ENCODE measurements around the gene GDAP1L1. TPM values are rescaled to one million over a fixed set of nuclear protein-coding genes. Genes with fewer than 3 reads are reported as not detected.

The GDAP1L1 gene
- total RNA-seq, 2 experiments from 2014 or later, result 0.27 TPM; not detected in 1

DNA sequence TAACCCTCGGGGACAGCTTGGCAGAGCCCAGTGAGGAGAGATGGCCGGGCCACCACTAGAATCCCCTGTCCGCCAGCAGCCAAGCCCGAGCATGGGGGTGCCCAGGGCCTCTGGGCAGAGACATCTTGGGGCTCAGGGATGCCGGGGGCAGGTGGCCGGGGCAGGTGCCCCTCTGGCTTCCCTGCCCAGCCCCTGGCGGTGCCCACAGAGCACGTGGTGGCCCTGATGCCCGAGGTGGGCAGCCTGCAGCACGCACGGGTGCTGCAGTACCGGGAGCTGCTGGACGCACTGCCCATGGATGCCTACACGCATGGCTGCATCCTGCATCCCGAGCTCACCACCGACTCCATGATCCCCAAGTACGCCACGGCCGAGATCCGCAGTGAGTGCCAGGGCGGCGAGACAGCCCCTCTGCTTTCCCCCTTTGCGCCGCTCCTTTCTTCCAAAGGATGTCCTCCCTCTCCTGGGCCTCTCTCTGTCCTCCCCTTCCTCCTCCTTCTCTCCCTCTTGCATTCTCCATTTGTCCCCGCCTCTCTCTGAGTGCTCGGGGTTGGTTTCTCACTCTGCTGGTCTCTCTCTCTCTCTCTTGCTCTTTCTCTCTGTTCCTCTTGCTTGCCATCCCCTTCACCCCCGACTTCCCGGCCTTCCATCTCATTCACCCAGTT is 11.2 kb downstream of the GDAP1L1 start:
- ChIA-PET POLR2A (no interaction called here), CTCF (ENCODE audit: unreplicated experiment) (no interaction called here)
- no peak for TF ChIP-seq CTCF (conservative IDR thresholded peaks at IDR 0.05; ENCODE audit: low read length)
- TF ChIP-seq EZH2phosphoT487 (IDR thresholded peaks at IDR 0.05; ENCODE audit: borderline replicate concordance, low read depth, low read length), result no peak
- H3K79me2 ChIP-seq (ENCODE audit: insufficient read depth, low read depth, low read length), result no peaks in the 10 kb centered on the region
- H3K27ac ChIP-seq (ENCODE audit: low read depth, low read length, poor library complexity, severe bottlenecking), result no peak overlapping the region
- no TSS peak for BruUV-seq (replicated peaks)
- intact Hi-C loops (cut with micrococcal nuclease; ENCODE audit: unreplicated experiment), result no loop called here
- H4K20me1 ChIP-seq (ENCODE audit: insufficient read depth, low read length), result no peaks in the 10 kb centered on the region
- no peaks in the 10 kb centered on the region for H3K36me3 ChIP-seq (ENCODE audit: insufficient read depth, low read length)
- no peaks in the 10 kb centered on the region for H3K4me1 ChIP-seq (ENCODE audit: insufficient read depth, low read length, poor library complexity, severe bottlenecking)
- DNase-seq (ENCODE audit: low spot score), result no peak
- no peak overlapping the region for H3K4me3 ChIP-seq (ENCODE audit: low read depth, low read length, poor library complexity, severe bottlenecking)
- no peaks in the 10 kb centered on the region for H3K9me2 ChIP-seq (ENCODE audit: insufficient read depth, low read length)
- no peak overlapping the region for H3K4me2 ChIP-seq (ENCODE audit: low read length)
- no peak overlapping the region for H2AFZ ChIP-seq (ENCODE audit: low read length)
- H3K9me3 ChIP-seq (ENCODE audit: low read length), result no peaks in the 10 kb centered on the region

- BruUV-seq (replicated peaks), result no TSS peak
- no peaks in the 10 kb centered on the region for H3K79me2 ChIP-seq (ENCODE audit: insufficient read depth, low read depth, low read length)
- H3K4me3 ChIP-seq (ENCODE audit: low read depth, low read length, poor library complexity, severe bottlenecking), result no peak overlapping the region
- H2AFZ ChIP-seq (ENCODE audit: low read length), result no peak overlapping the region
- no peak overlapping the region for H3K27ac ChIP-seq (ENCODE audit: low read depth, low read length, poor library complexity, severe bottlenecking)
- TF ChIP-seq EZH2phosphoT487 (IDR thresholded peaks at IDR 0.05; ENCODE audit: borderline replicate concordance, low read depth, low read length) (no peak), CTCF (conservative IDR thresholded peaks at IDR 0.05; ENCODE audit: low read length) (no peak)
- no peaks in the 10 kb centered on the region for H3K36me3 ChIP-seq (ENCODE audit: insufficient read depth, low read length)
- POLR2A ChIA-PET, result no interaction called here
- no peak for DNase-seq (ENCODE audit: low spot score)
- CTCF ChIA-PET (ENCODE audit: unreplicated experiment), result no interaction called here
- H3K9me2 ChIP-seq (ENCODE audit: insufficient read depth, low read length), result no peaks in the 10 kb centered on the region
- no peaks in the 10 kb centered on the region for H3K9me3 ChIP-seq (ENCODE audit: low read length)
- H3K4me2 ChIP-seq (ENCODE audit: low read length), result no peak overlapping the region
- H4K20me1 ChIP-seq (ENCODE audit: insufficient read depth, low read length), result no peaks in the 10 kb centered on the region
- intact Hi-C loops (cut with micrococcal nuclease; ENCODE audit: unreplicated experiment), result no loop called here
- H3K4me1 ChIP-seq (ENCODE audit: insufficient read depth, low read length, poor library complexity, severe bottlenecking), result no peaks in the 10 kb centered on the region
These were observed 17.2 kb downstream of the GDAP1L1 start for GRCh38 chr20:44264287-44264686.

GRCh38 chr20:44268802-44269201 is 21.7 kb downstream of the GDAP1L1 start:
- POLR2A ChIA-PET, result no interaction called here
- no peak overlapping the region for H3K4me2 ChIP-seq (ENCODE audit: low read length)
- H3K27ac ChIP-seq (ENCODE audit: low read depth, low read length, poor library complexity, severe bottlenecking), result no peak overlapping the region
- BruUV-seq (replicated peaks), result no TSS peak
- H3K79me2 ChIP-seq (ENCODE audit: insufficient read depth, low read depth, low read length), result no peaks in the 10 kb centered on the region
- no peaks in the 10 kb centered on the region for H3K36me3 ChIP-seq (ENCODE audit: insufficient read depth, low read length)
- H3K9me3 ChIP-seq (ENCODE audit: low read length), result no peaks in the 10 kb centered on the region
- no peaks in the 10 kb centered on the region for H3K4me1 ChIP-seq (ENCODE audit: insufficient read depth, low read length, poor library complexity, severe bottlenecking)
- no peak overlapping the region for H3K4me3 ChIP-seq (ENCODE audit: low read depth, low read length, poor library complexity, severe bottlenecking)
- DNase-seq (ENCODE audit: low spot score), result no peak
- intact Hi-C loops (cut with micrococcal nuclease; ENCODE audit: unreplicated experiment), result no loop called here
- CTCF ChIA-PET (ENCODE audit: unreplicated experiment), result no interaction called here
- H2AFZ ChIP-seq (ENCODE audit: low read length), result no peak overlapping the region
- no peaks in the 10 kb centered on the region for H3K9me2 ChIP-seq (ENCODE audit: insufficient read depth, low read length)
- H4K20me1 ChIP-seq (ENCODE audit: insufficient read depth, low read length), result no peaks in the 10 kb centered on the region
- TF ChIP-seq EZH2phosphoT487 (IDR thresholded peaks at IDR 0.05; ENCODE audit: borderline replicate concordance, low read depth, low read length) (no peak), CTCF (conservative IDR thresholded peaks at IDR 0.05; ENCODE audit: low read length) (no peak)
